Parathyroid adenoma (tissue), 2 donors: Measurements from ENCODE around the gene NRROS.

Experiments
- H2AFZ ChIP-seq: fragments of 300-600 bp; sonication (generic); one replicate; pipeline ENCODE4 v1.7.0; 2017; ENCODE audit warnings: antibody characterized with exemption, mild to moderate bottlenecking
- H3K27ac ChIP-seq: fragments of 300-600 bp; sonication (generic); one replicate; pipeline ENCODE4 v1.7.0; 2017
- H3K27me3 ChIP-seq: fragments of 300-600 bp; sonication (generic); one replicate; pipeline ENCODE4 v1.7.0; 2017; ENCODE audit warnings: low read length; ENCODE audit not compliant: control insufficient read depth, insufficient read depth
- H3K36me3 ChIP-seq: fragments of 300-600 bp; sonication (generic); one replicate; pipeline ENCODE4 v1.7.0; 2017; ENCODE audit warnings: low read length; ENCODE audit not compliant: control insufficient read depth, insufficient read depth
- H3K4me1 ChIP-seq: fragments of 300-600 bp; sonication (generic); one replicate; pipeline ENCODE4 v1.7.0; 2017; ENCODE audit warnings: control low read depth
- H3K4me2 ChIP-seq: fragments of 300-600 bp; sonication (generic); one replicate; pipeline ENCODE4 v1.7.0; 2017; ENCODE audit warnings: low read length
- H3K4me3 ChIP-seq: fragments of 300-600 bp; sonication (generic); one replicate; pipeline ENCODE4 v1.7.0; 2017; ENCODE audit warnings: low read depth, low read length
- H3K79me2 ChIP-seq: fragments of 300-600 bp; sonication (generic); one replicate; pipeline ENCODE4 v1.7.0; 2017; ENCODE audit warnings: control low read depth
- H3K9ac ChIP-seq: fragments of 300-600 bp; sonication (generic); one replicate; pipeline ENCODE4 v1.7.0; 2017; ENCODE audit warnings: mild to moderate bottlenecking
- H3K9me3 ChIP-seq: fragments of 300-600 bp; sonication (generic); one replicate; pipeline ENCODE4 v1.7.0; 2017; ENCODE audit warnings: low read length; ENCODE audit not compliant: control insufficient read depth
- CTCF ChIP-seq: fragments of 300-600 bp; sonication (generic); IDR thresholded peaks from one replicate; pipeline ENCODE4 v1.7.0; 2017; ENCODE audit warnings: antibody characterized with exemption, mild to moderate bottlenecking
- donor health status: primary hyperparathyroidism.

The NRROS gene

GRCh38 chr3:196686436-196686835 is 46.9 kb downstream of the NRROS start:
- H3K9ac ChIP-seq = no peak overlapping the region
- H3K27ac ChIP-seq = no peak overlapping the region
- no peak overlapping the region for H3K4me3 ChIP-seq
- no peaks in the 10 kb centered on the region for H3K36me3 ChIP-seq
- H3K4me1 ChIP-seq = no peaks in the 10 kb centered on the region
- H3K27me3 ChIP-seq = no peaks in the 10 kb centered on the region
- no peaks in the 10 kb centered on the region for H3K79me2 ChIP-seq
- no peak for TF ChIP-seq CTCF
- no peak overlapping the region for H2AFZ ChIP-seq
- H3K4me2 ChIP-seq = no peak overlapping the region
- H3K9me3 ChIP-seq = no peaks in the 10 kb centered on the region

GRCh38 chr3:196688349-196688748 is 48.9 kb downstream of the NRROS start:
- H3K4me3 ChIP-seq = no peak overlapping the region
- H3K4me1 ChIP-seq = no peaks in the 10 kb centered on the region
- no peak for TF ChIP-seq CTCF
- no peaks in the 10 kb centered on the region for H3K36me3 ChIP-seq
- no peaks in the 10 kb centered on the region for H3K27me3 ChIP-seq
- no peaks in the 10 kb centered on the region for H3K79me2 ChIP-seq
- H3K9ac ChIP-seq = no peak overlapping the region
- no peak overlapping the region for H3K4me2 ChIP-seq
- H3K27ac ChIP-seq = no peak overlapping the region
- H3K9me3 ChIP-seq = no peaks in the 10 kb centered on the region
- H2AFZ ChIP-seq = no peak overlapping the region

GRCh38 chr3:196689941-196690660 is 50.6 kb downstream of the NRROS start:
- Histone ChIP-seq H3K79me2 (no peaks in the 10 kb centered on the region), H3K4me3 (no peak overlapping the region), H2AFZ (no peak overlapping the region), H3K36me3 (no peaks in the 10 kb centered on the region), H3K4me2 (no peak overlapping the region), H3K9me3 (no peaks in the 10 kb centered on the region), H3K27me3 (no peaks in the 10 kb centered on the region), H3K27ac (no peak overlapping the region), H3K4me1 (no peaks in the 10 kb centered on the region), H3K9ac (no peak overlapping the region)
- TF ChIP-seq CTCF = no peak

- Histone ChIP-seq H3K79me2 (no peaks in the 10 kb centered on the region), H2AFZ (no peak overlapping the region), H3K36me3 (no peaks in the 10 kb centered on the region), H3K27me3 (no peaks in the 10 kb centered on the region), H3K9me3 (no peaks in the 10 kb centered on the region), H3K9ac (no peak overlapping the region), H3K4me2 (no peak overlapping the region), H3K4me3 (no peak overlapping the region), H3K4me1 (no peaks in the 10 kb centered on the region), H3K27ac (no peak overlapping the region)
- TF ChIP-seq CTCF = no peak
These were observed 51.9 kb downstream of the NRROS start for GRCh38 chr3:196691386-196691785.

GRCh38 chr3:196694202-196694638 is 54.7 kb downstream of the NRROS start:
- no peak overlapping the region for H3K9ac ChIP-seq
- no peak for TF ChIP-seq CTCF
- H3K27me3 ChIP-seq = no peaks in the 10 kb centered on the region
- no peaks in the 10 kb centered on the region for H3K79me2 ChIP-seq
- H3K4me3 ChIP-seq = no peak overlapping the region
- no peaks in the 10 kb centered on the region for H3K36me3 ChIP-seq
- no peaks in the 10 kb centered on the region for H3K9me3 ChIP-seq
- no peak overlapping the region for H3K4me2 ChIP-seq
- no peaks in the 10 kb centered on the region for H3K4me1 ChIP-seq
- no peak overlapping the region for H2AFZ ChIP-seq
- H3K27ac ChIP-seq = no peak overlapping the region
